GM19023 (cell line): Measurements from ENCODE around the gene SPACA5.
"Not testable (repeated sequence)": the region's sequence is repeated elsewhere in the genome, so short reads cannot be mapped to it uniquely, and the experiment has no call there.

Source experiments
- ATAC-seq: cut with Tn5 transposase; IDR thresholded peaks from one replicate; pipeline ENCODE4 v1.9.1; 2021; ENCODE audit warnings: mild to moderate bottlenecking, moderate library complexity; ENCODE audit not compliant: unreplicated experiment

The SPACA5 gene

DNA sequence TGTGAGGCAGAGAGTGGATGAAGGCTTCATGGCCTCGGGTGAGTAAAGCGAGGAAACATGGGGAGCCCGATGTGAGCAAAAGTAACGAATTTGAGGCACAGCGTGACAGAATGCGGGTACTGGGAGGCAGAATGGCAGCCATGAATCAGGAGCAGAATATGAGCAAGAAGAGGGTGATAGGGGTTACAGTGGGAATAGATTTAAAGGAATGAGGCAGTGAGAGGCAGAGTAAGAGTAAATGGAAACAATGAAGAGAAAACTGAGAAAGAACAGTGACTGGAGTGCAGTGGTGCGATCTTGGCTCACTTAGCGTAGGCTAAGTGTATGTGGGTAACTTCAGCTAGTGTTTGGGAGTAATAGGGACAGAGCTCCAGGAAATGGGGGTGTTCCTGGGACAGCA lies at the start of gene SPACA5:
TSS of gene SPACA5 (plus strand) at position 301 of the 400 bp plus-strand sequence. CDS start 815 bp downstream, outside the sequence.
- not testable (repeated sequence) for ATAC-seq

DNA sequence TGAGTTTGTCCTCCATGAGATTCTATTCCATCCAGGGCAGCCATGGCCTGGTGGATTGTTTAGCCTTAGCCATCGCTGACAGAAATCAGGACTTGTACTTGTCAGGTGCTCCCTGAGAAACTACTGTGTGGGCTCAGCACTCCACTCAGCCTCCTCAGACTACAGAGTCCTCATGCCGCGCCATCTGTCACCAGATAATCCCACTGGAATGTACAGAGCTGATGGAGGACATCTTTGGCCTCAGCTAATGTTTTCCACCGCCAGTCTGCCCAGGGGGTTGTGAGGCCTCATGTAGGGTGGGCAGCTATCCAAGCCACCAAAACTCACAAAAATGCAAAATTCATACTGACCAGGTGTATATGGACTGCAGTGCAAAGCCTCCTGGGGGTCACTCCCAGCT lies 48.6 kb upstream of the SPACA5 start:
- ATAC-seq: not testable (repeated sequence)

DNA sequence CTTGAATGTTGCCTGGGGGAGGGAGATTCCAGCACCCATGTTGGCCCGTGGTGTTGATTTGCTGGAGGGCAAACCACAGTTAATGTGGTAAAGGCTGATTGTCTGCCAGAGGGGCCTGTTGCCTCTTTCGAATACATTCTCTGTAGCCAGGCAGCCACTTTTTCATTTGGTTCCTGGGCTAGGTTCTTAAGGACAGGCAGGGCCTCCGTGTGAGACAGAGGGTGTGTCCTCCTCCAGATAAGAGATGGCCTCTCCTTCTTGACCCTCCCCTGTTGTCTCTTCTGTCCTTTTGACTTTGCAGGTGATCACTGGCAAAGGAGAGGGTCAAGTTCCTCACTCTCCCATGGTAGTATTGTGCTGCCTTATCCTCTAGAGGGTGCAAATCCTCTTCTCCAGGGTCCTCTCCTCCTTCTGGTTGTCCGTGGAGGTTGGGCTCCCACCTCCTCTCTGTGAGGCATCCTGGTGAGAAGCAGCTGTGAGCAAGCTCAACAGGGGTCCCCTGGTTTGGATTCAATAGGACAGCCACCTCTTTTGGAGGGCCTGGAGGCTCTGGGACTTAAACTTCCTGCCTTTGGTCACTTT lies 47.9 kb upstream of the SPACA5 start:
- ATAC-seq: no peak

DNA sequence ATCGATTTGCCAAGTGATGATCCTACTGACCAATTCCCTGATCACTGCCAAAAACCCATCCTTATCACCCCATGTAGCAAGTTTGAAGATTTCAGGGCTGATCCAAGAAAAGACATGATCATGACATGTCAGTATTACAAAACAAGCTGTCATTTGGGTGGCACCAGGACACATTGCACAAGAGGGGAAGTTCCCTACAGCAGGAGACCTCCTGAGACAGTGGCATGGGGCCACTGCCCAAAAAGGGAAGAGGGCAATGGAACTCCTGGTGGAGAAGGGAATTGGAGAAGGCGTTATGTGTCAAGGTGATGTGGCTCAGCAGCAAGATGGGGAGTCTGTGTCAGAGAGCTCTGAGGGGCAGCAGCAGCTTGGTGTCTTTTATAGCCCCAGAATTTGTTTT lies 46.4 kb upstream of the SPACA5 start:
- no peak for ATAC-seq

DNA sequence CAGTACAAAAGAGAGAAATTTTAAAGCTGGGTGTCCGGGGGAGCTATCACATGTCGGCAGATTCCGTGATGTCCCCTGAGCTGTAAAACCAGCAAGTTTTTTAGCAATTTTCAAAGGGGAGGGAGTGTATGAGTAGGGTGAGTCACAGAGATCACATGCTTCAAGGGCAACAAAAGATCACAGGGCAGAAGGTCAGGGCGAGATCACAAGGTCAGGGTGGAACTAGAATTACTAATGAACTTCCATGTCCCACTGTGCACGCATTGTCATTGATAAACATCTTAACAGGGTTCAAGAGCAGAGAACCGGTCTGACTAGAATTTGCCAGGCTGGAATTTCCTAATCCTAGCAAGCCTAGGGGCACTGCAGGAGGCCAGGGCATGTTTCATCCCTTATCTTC lies 45.0 kb upstream of the SPACA5 start:
- not testable (repeated sequence) for ATAC-seq

DNA sequence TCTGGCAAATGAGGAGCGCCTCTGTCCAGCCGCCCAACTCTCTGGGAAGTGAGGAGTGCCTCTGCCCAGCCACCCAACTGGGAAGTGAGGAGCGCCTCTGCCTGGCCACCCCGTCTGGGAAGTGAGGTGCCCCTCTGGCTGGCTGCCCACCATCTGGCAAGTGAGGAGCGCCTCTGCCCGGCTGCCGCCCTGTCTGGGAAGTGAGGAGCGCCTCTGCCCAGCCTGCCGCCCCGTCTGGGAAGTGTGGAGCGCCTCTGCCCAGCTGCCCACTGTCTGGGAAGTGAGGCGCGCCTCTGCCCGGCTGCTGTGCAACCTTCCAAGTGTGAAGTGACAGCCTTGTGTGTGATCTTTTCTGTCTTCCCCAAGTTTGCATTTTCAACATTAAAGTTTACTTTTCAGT lies 41.3 kb upstream of the SPACA5 start:
- not testable (repeated sequence) for ATAC-seq

DNA sequence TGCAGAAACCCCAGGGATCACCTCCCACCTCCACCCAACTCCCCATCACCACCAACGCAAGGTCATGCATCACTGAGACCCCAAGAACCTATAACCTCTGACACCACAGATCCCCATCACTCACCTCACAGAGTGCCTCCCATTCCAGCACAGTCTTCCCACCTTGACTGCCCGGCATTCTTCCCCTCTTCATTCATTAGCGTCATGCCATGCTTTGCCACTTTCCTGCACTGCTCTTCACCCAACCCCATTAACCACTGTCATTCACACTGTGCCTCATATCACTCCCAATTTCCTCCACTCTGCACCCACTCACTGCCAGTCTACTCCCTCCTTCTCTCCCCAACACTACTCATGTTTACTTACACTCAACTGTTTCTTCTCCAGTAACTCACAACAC lies 33.6 kb upstream of the SPACA5 start:
- ATAC-seq: no peak

DNA sequence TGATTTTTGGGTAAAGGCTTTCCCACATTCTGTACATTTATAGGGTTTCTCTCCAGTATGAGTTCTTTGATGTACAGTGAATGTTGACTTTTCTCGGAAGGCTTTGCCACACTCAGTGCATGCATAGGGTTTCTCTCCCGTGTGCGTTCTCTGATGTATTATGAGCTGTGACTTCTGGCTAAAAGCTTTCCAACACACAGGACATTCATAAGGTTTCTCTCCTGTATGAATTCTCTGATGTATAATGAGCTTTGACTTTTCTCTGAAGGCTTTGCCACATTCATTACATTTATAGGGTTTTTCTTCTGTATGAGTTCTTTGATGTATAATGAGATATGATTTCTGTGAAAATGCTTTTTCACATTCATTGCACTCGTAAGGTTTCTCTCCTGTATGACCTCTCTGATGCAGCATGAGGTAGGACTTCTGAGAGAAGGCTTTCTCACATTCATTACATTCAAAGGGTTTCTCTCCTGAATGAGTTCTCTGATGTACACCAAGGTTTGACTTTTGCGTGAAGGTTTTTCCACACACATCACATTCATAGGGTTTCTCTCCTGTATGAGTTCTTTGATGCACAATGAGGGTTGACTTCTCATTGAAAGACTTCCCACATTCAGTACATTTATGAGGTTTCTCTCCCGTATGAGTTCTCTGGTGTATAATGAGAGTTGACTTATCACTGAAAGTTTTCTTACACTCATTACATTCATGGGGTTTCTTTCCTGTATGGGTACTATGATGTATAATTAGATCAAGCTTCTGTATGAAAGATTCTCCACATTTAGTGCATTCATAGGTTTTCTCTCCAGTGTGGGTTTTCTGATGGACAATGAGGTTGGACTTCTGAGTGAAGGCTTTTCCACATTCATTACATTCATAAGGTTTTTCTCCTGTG lies 30.3 kb upstream of the SPACA5 start:
- ATAC-seq: no peak

DNA sequence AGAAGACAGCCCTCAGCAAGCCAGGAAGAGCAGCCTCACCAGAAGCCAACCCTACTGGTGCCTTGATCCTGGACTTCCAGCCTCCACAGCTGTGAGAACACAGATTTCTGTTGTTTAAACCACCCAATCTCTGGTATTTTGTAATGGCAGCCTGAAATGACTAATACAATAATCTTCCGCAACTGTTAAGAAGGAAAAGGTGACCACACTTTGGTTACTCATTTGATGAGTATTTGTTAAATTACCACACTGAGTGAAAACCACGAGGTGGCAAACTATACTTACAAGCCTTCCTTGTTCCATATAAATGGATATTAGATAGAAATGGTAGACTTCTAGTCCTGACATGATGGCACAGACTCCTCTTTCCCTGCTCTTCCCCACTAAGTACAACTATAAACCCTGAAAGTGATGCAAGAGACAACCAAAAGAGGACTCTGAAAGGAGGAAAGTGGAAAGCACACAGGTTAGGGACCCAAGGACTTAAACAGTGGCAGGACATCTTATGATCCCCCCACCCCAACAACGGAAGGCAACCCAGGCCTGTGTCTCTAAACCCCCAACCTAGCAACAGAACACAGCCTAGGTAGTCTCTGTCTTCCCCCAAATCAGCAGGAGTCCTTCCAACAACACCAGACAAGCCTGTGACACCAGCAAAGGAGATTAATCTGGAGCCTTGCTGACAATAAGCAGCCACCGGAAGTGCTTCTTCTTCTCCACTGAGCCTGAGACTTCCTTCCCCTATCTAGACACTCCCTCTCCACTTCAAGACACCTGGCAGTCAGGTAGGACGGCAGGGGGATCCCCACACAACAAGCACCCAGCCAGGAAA lies 15.3 kb upstream of the SPACA5 start:
- ATAC-seq: no peak

DNA sequence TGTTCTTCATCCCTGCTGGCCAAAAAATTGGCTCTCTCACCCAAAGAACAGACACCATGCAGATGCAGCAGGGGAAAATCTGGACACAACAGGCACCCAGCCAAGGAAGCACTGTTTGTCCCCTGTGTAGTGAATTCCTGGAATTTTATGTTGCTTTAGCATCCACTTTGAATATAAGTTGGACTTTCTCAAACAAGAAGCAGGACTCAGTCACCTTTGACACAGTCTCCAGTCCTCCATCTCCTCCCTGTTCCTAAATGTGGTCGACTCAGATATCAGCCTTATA lies 14.8 kb upstream of the SPACA5 start:
- ATAC-seq: no peak

DNA sequence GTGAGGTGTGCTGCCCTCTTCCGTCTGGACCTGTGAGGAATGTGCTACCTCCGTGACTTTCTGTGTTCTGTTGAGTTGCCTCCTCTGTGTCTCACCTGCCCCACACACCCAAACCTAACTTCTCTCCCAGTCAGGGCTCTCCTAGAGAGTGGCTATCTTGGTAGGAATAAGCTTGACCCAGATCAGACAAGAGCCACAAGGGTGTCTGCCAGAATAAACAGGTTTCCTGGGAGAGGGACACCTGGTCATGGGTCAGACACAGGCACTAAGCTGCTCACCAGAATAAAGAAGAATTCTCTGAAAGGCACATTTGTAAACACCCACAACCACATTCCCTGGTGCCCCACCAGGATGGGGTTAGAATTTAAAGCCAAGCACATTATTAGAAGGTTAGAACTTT lies 14.1 kb upstream of the SPACA5 start:
- no peak for ATAC-seq

DNA sequence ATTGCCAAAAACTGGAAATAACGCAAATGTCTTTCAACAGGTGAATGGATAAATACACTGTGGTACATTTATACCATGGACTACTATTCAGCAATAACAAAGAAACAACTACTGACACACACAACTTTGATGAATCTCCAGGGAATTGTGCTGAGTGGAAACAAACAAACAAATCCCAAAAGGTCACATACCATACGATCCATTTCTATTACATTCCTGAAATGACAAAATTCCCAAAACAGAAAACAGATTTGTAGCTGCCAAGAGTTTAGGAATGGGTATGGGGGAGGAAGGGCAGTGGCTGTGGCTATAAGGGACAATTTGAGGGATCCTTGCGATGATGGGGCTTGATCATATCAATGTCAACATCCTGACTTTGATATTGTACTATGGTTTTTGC lies 5.5 kb upstream of the SPACA5 start:
- no peak for ATAC-seq

DNA sequence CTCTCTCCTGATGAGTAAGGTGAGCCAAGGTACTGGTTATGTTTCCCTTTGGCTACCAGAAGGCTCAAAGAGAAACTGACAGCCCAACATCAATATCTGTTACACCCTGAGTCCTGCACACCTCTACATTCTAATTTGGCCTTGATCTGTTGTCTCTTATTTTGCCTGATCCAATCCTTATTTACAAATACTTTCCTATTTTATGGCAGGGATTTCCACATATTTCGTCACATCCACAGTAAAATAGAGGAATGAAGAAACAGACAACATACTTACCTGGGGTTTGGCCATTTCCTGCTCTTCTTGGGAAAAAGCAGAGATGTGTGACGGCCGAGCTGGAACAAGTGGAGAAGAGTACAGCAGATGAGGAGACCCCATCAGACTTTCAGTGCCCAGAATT lies 4.5 kb upstream of the SPACA5 start:
- ATAC-seq: no peak

DNA sequence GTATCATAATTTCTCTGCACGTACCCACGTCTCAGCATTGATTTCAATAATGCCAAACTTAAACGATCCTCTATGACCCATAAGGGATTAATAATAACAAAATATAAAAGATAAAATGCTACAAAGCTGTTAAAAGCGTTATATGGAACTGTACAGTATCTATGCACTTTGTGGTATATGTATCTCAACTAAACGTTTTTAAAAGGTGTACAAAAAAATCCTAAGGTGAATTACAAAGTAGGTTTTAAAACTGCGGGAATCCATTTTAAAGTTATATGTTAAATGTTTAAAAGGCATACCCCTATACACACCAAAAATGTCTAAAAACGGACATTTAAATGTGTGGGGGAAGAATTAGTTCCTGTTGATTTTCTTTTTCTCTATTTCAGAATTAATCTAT lies 3.9 kb upstream of the SPACA5 start:
- no peak for ATAC-seq

DNA sequence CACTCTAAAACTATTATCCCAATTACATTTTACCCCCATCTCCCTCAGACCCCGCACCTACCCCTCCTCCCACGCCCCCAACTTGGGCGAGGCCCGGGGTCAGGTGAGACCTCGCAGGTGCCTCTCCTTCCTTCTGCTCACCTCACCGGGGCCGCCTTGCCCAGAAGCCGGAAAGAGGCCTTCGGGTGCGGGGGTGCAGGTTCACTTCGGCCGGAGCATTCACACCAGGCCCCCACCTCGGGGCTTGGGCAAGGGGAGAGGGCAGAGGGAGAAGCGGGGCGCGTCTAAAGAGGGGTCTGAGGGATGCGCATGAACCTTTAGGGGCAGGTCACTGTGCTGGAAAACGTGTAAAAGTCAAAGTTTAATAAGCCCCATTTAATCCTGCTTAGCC lies 3.4 kb upstream of the SPACA5 start:
- no peak for ATAC-seq

DNA sequence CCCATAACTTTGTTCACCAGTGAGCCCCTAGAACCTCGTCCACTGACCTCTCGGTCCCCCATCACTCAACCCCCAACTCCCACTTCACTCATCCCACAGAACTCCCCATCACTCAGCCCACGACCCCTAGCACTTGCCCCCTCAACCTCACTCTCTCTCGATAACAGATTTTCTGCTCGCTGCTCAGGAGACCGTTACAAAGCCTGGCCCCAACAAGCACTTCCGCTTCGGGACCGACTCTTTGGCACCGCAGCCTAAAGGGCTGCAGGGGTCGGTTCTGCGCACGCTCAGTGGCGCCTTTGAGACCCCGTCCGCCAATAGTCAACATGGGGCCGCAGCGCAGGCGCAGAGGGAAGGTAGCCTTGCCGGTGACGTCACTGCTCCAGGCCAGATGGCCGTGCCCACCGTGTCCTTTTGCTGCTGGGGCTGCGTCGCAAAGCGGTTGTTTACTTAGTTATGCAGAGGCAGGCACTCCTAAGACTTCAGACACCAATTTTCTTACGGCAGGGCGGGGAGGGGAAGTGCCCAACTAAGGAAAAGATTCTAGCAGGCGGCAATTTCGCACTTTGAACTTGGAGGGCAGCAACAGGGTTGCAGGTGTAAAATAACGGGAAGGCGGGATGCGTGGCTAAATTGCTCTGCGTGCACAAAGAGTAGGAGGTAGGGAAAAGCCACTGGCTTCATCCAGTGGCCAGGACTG lies 2.9 kb upstream of the SPACA5 start, which contains the start of gene ZNF182:
TSS of gene ZNF182 (minus strand) at position 232 of the 700 bp plus-strand sequence. CDS start 1,380 bp downstream, outside the sequence.
- peak; percentile 91 for ATAC-seq

DNA sequence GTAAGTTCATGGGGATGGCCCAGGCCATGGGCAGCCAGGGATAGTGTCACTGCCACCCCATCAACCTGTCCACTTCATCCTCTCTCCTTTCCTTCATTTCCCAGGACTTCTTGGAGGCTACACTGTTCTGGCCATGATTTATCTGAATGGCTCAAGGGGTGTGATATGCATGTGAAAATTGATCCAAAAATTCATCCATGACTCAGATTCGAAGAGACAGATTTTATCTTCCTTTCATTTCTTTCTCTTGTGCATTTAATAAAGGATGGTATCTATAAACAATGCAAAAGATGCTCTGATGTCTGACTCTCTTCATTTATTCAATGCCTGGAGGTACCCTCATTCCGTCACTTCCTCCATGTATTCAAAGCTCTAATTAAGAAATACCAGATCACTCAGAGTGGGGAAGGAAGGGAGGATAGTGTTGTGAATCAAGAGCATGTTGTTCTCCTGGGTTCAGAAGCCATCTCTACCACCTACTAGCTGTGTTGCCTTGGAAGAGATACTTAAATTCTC lies 2.7 kb downstream of the SPACA5 start:
- ATAC-seq: not testable (repeated sequence)

DNA sequence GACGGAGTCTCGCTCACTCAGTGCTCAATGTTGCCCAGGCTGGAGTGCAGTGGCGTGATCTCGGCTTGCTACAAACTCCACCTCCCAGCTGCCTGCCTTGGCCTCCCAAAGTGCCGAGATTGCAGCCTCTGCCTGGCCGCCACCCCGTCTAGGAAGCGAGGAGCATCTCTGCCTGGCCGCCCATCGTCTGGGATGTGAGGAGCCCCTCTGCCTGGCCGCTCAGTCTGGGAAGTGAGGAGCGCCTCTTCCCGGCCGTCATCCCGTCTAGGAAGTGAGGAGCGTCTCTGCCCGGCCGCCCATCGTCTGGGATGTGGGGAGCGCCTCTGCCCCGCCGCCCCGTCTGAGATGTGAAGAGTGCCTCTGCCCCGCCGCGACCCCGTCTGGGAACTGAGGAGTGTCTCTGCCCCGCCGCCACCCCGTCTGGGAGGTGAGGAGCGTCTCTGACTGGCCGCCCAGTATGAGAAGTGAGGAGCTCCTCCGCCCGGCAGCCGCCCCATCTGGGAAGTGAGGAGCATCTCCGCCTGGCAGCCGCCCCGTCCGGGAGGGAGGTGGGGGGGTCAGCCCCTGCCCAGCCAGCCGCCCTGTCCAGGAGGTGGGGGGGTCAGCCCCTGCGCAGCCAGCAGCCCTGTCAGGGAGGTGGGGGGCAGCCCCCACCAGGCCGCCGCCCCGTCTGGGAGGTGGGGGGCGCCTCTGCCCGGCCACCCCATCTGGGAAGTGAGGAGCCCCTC lies 10.0 kb downstream of the SPACA5 start:
- not testable (repeated sequence) for ATAC-seq

DNA sequence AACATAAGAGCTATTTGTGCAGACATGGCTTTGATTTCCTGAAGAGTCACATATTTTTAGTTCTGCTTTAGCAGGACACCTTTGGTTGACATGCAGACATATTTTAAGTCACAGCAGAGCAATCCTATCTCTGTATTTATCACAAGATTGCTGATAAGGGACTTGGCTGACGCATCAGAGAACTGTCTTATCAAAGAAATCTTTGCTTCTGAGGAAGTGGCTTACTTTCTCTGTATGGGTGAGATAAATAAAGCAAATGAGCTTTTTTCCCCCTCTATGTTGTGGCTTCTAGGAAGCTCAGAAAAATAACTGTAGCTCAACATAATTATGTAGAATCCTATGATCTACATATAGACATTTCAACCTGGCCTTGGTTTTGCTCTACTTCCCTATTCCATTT lies 13.1 kb downstream of the SPACA5 start:
- ATAC-seq: not testable (repeated sequence)

DNA sequence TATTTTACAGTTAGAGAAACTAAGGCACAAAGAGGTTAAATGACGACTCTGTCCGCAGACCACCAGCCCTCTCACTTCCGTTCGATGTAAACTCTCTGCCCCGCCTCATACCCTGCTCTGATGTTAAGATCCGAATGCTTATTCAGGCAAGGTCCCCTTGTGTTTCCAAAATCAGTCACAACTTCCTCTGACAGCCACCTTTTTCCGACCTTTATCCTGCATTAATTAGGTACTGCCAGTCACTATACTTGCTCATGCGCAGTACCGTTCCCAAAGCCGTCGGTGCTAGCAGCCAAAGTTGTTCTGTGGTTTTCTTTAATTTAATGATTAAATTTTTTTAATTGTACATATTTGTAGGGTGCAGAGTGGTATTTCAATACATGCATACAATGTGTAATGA lies 13.7 kb downstream of the SPACA5 start:
- not testable (repeated sequence) for ATAC-seq
